ENCODE data around the gene NELL2.
"Not testable (repeated sequence)": the region's sequence is repeated elsewhere in the genome, so short reads cannot be mapped to it uniquely, and the experiment has no call there.

The NELL2 gene

GRCh38 chr12:44774815-44775411, 101.2 kb downstream of the NELL2 start:
- peak; percentile 60 for DNase-seq

GRCh38 chr12:44771485-44772021, 104.6 kb downstream of the NELL2 start:
- no peak for DNase-seq

- DNase-seq, result no peak
These were observed 110.3 kb downstream of the NELL2 start for GRCh38 chr12:44765796-44766195.

GRCh38 chr12:44763021-44763420, 113.1 kb downstream of the NELL2 start:
- no peak for DNase-seq

GRCh38 chr12:44759289-44759688, 116.8 kb downstream of the NELL2 start:
- no peak for DNase-seq

DNA sequence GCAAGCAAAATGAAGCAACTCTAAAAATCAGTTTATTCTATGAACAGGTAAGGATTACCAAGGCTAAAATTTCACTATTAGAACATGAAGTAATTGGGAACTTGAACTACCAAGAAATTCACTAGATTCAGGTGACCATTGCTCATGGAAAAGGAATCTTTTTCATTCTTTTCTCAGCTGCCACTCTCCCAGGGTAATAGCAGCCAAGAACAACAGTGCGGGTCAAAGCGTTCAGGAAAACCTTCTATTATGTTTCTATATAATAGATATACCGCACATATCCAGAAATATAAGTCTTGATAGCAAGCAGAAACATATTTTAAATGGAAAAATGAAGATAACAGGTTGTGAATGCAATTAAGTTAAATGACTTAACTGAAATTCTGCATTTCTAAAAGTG, 125.6 kb downstream of the NELL2 start:
- DNase-seq, result peak; percentile 78

DNA sequence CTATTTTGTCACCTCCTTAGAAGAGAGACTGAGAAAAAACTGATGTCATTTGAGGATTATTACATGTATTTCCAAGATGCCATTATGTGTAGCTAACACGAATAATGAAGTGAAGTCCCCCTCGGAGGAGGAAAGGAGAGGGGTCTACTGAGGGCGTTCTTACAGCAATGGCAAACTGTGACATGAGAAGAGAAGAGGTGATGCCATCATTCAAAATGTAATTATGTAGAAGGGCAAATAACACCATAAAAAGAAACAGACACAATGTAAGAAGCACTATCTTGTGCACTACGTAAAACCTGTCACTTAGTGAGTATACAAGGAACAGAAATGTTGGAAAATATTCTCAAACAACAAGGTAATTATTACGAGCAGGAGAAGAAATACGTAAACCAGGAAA, 126.5 kb downstream of the NELL2 start:
- DNase-seq, result peak; percentile 84

GRCh38 chr12:44748950-44749468, 127.1 kb downstream of the NELL2 start:
- peak; percentile 91 for DNase-seq

DNA sequence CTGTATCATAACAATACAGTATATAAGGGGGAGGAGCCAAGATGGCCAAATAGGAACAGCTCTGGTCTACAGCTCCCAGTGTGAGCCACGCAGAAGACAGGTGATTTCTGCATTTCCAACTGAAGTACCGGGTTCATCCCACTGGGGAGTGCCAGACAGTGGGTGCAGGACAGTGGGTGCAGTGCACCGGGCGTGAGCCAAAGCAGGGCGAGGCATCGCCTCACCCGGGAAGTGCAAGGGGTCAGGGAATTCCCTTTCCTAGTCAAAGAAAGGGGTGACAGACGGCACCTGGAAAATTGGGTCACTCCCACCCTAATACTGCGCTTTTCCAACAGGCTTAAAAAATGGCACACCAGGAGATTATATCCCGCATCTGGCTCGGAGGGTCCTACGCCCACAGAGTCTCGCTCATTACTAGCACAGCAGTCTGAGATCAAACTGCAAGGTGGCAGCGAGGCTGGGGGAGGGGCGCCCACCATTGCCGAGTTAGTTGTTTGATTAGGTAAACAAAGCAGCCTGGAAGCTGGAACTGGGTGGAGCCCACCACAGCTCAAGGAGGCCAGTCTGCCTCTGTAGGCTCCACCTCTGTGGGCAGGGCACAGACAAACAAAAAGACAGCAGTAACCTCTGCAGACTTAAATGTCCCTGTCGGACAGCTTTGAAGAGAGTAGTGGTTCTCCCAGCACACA, 134.7 kb downstream of the NELL2 start:
- not testable (repeated sequence) for DNase-seq

- DNase-seq, result no peak
These were observed 138.1 kb downstream of the NELL2 start for GRCh38 chr12:44738051-44738450.

GRCh38 chr12:44728566-44728965, 147.5 kb downstream of the NELL2 start:
- DNase-seq, result no peak

GRCh38 chr12:44720265-44720664, 155.8 kb downstream of the NELL2 start:
- DNase-seq, result no peak

DNA sequence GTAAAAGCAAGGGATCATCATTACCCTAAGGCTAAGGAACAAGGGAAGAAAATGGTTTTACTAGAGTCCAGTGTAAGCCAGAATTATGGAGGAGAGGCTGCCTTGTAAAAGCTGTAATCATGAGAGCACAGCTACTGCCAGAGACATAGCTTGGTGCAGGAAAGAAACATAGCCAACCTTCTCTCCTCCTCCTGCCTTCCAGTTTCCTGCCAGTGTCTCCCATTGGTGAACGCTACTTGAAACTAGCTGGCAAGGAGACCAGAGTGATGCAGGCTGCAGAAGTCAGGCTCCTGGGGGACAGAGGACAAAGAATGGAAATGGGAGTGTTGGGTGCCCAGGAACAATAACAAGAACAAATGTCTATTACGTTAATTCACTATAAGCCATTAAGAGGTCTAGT, 158.5 kb downstream of the NELL2 start:
- DNase-seq, result peak; percentile 79

DNA sequence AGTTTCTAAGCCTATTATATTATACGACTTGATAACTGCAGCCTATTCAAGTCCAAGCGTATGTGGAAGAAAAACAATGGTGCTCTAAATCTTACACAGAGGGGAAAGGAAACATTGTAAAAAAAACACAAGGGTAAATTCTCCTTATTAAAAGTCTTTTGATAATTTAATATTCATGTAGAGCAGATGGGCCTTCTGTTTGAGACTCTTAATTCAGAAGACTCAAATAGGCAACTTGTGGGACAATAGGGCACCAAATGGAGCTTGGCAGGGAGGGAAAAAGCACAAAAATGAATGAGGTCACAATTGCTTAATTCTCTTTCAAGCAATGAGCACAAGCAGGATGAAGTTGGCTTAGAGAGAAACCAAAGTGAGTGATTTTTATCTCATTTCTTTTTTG, 159.4 kb downstream of the NELL2 start:
- DNase-seq, result peak; percentile 84

DNA sequence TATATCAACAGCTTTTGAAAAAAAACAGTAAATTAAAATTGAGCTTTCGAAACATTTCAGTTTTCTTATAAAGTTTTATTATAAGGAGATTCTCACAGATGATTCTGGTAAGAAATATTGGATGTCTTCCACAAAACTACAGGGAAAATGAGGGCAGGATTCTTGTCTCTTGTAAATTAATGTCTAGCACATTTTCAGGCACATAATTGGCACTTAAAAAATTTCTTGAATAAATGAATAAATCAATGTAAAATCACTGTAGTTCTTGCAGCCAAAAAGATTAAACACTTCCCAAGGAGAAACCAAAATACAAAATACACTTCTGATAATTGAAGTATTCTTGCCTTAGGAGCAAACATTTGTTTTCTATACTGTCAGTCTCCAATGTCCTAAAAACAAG, 164.4 kb downstream of the NELL2 start:
- DNase-seq, result no peak

GRCh38 chr12:44709166-44709565, 166.9 kb downstream of the NELL2 start:
- DNase-seq, result peak; percentile 17

- DNase-seq, result no peak
These were observed 167.9 kb downstream of the NELL2 start for GRCh38 chr12:44708218-44708617.

- no peak for DNase-seq
These were observed 172.8 kb downstream of the NELL2 start for GRCh38 chr12:44703182-44703910.

GRCh38 chr12:44697511-44697910, 178.6 kb downstream of the NELL2 start:
- no peak for DNase-seq

- no peak for DNase-seq
These were observed 179.6 kb downstream of the NELL2 start for GRCh38 chr12:44696542-44696941.

DNA sequence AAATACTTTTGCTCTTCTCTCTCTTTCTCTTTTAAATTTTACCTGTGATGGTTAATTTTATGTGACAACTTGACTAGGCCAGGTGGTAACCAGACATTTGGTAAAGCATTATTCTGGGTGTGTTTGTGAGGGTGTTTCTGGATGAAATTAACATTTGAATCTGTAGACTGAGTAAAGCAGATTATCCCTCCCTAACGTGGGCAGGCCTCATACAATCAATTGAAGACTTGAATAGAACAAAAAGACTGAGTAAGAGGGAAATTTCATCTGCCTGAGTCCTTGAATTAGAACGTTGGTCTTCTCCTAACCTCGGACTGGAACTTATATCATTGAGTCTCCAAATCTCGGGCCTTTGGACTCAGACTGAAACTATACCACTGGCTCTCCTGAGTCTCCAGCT, 182.1 kb downstream of the NELL2 start:
- no peak for DNase-seq

DNA sequence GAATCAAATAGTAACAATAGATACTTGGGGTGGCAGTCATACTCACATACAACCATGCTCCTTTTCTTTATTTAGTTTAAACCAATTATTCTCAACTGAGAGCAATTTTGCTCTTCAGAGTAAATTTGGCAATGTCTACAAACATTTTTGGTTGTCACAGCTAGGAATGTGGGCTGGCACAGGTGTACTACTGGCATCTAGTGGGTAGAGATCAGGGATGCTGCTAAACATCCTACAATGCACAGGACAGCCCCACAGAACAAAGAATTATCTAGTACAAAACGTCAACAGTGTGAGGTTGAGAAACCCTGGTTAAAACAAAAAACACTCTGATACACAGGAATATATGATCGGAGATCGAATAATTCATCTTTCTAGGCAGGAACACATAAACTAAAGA, 186.5 kb downstream of the NELL2 start:
- no peak for DNase-seq

DNA sequence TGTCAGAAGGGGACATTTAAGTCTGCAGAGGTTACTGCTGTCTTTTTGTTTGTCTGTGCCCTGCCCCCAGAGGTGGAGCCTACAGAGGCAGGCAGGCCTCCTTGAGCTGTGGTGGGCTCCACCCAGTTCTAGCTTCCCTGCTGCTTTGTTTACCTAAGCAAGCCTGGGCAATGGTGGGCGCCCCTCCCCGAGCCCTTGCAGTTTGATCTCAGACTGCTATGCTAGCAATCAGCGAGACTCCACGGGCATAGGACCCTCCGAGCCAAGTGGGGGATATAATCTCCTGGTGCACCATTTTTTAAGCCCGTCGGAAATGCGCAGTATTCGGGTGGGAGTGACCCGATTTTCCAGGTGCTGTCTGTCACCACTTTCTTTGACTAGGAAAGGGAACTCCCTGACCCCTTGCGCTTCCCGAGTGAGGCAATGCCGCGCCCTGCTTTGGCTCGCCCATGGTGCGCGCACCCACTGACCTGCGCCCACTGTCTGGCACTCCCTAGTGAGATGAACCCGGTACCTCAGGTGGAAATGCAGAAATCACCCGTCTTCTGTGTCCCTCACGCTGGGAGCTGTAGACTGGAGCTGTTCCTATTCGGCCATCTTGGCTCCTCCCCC, 189.2 kb downstream of the NELL2 start:
- DNase-seq, result not testable (repeated sequence)

Data from NCI-H69 (cell line).